Cardiac septum (tissue), 1 donor: ENCODE data around the gene IL27RA. TPM values are rescaled to one million over a fixed set of nuclear protein-coding genes. Genes with fewer than 3 reads are reported as not detected.

Experiments used
- DNase-seq: peaks from one replicate; pipeline ENCODE4 v3.0.0-alpha.2; 2020; ENCODE audit warnings: low spot score
- intact Hi-C: fragments of 100-400 bp; cut with DNase I; formaldehyde crosslinking; loops from one replicate; pipeline ENCODE4 v1.14.0; 2022
- total RNA-seq: library from RNA; stranded (reverse); fragmentation: NEBNext Ultra II Directional; extraction: Animal tissue kit (Norgen Biotek cat#: 25700); gene quantifications from one replicate; pipeline ENCODE4 v1.2.1, GENCODE V29; 2021
- donor health status: DM: no; HTN: no; CAD: no.

IL27RA gene
- total RNA-seq, 1 donor from 2014 or later: 3.0 TPM

DNA sequence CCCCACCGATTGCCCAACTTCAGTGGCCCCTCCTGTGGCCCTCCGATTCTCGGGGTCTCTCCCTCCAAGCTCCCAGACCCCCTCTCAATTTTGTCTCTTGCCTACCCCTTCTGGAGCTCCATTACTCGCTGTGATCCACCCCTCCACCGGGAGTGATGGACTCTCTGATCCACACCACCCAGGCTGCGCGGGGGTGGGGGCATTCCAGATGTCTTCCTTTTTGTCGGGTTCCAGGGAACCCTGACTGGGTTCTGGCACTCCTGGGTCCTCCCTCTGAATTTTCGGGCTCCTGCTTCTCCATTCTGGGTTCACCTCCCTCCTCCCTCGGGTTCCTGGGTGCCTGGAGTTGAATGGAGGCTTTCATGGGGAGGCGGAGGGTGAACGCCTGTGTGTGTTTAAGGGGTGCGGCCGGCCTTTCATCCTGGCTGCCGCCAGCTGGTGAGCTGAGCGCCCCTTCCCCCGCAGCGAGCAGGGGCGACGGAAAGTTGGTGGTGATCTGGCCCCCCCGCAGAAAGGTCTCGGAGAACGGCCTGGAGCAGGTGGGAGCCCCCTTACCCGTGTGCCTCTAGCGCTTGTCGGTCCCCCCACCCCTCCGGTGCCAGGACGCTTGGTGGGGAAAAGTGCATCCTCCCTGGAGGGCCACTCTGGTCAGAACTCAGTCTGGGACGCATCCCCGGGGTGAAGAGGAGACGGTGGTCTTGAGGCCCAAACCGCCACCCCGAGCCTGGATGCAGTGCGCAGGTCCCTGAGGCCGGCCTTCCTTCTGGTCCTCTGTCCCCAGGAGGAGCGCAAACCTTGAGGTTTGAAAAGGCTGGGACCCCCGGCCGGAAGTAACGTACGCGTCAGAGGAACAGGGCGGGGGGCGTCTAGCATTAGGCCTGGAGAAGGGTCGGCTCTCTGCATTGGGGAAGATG lies 42.6 kb downstream of the IL27RA start:
- intact Hi-C loops: loop anchor here (2.0 to 10.0 kb wide), 3 partner anchors 63 to 289 kb away; partner anchors contain the start of gene ASF1B

DNA sequence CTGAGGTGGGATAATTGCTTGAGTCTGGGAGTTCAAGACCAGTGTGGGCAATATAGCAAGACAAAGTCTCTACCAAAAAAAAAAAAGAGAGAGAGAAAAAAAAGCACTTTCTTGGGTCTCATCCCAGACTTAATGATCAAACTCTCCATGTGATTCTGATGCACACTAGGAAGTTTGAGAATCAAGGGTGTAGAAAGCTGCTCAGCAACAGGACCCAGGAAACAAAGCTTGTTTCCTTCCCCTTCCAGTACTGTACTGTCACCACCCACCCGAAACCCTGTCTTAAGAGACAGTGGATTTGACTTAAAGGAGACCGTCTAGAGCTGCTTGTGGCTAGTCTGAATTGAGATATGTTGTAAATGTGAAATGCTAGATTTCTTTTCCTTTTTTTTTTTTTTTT lies 46.8 kb downstream of the IL27RA start:
- no peak for DNase-seq
- intact Hi-C loops: loop anchor here (10.0 kb wide), 2 partner anchors 266 to 294 kb away; no protein-coding TSS in a partner anchor

More for the DNA sequence above, 42.6 kb downstream of the IL27RA start:
- no peak for DNase-seq

DNA sequence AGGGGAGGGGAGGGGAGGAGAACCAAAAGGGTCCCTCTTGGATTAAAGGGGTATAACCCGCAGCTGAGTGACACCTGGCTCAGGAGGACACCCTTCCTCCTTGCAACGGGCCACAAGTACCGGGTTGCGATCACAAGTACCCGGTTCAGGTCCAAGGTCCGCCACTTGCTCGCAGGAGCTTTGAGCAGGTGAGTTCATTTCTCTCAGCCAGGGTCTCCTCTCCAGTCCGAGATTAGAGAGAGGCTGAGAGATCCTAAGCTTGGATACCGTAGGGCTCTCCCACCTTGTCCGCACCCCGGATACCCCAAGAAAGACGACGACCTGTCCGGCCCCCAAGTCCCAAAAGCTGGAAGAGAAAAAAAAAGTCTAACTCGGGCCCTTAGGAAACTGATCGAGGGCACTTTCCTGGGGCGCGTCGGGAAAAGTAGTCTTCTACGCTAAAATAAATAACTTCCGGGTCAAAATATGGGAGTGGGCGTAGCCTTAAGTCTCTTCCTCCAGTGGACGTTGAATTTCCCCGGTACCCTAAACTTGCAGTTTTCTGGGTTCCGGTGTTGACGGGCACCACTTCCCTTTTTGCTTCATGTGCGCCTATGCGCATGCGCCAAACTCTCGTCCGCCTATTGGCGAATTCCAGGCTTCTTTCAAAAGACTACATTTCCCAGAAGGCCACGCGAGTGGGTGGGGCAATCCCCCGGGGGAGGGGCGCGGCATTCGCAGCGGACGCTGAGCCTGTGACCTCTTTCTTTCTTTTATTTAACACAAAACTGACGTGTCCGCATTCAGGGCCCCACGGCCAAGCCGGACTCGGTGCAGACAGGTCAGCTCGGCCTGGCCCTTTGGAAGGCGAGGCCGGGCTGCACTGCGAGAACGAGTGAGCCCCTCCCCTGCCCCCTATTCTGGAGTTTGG lies 49.6 kb downstream of the IL27RA start:
- peak; percentile 99 for DNase-seq
- intact Hi-C loops: loop anchor here (5.0 kb wide), 1 partner anchor 36 kb away; the partner anchor contains the start of gene PRKACA

DNA sequence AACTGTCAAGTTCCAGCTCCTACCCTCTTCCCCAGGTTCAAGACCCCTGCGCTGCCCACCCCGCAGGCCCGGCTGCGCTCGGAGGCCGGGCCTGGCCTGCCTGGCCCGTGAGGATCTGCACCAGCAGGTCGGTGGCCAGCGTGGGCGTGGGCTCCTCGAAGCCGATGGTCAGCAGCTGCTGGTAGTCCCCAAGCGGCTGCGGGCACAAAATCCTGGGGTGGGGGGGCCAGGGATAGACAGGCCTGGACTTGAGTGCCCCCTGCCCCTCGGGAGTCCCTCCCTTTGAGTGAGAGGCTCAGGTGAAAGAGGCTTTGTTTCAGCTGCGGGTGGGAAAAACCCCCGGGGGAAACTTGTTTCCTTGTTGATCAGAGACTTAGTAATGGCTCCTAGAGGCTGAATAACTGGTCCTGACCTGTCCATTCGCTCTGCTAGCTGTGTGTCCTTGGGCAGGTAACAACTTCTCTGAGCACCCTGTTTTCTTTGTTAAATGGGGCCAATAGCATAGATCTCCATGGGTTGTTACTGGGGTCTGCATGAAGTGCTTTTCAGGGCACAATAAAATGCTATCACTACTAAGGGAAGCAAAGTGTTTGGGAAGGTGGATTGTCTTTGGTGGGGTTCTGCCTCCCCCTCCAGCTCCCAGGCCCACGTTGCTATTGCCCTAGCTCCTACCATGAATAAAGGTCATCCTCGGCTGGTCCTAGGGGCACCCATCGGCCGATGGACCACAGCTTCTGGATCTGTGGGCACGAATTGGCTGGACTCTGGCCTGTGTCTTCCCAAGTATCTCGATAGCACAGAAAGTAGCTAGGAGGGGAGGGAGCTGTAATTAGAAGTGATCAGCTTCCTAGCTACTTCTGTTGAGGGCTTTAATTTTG lies 50.5 kb downstream of the IL27RA start:
- no peak for DNase-seq
- intact Hi-C loops: loop anchor here (5.0 kb wide), 1 partner anchor 35 kb away; the partner anchor contains the start of gene PRKACA

DNA sequence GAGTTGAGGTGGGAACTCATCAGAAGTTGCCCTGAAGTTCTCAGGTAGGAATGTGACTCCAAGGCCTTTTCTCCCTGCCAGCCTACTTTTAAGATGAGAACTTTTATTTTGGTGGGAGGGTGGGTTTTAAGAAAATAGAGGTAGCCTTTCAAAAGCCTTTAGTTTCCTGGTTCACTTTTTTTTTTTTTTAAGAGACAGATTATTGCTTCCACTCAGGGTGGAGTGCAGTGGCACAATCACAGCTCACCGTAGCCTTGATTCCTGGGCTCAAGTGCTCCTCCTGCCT lies 51.1 kb downstream of the IL27RA start:
- DNase-seq: no peak
- intact Hi-C loops: loop anchor here (5.0 kb wide), 1 partner anchor 35 kb away; the partner anchor contains the start of gene PRKACA

DNA sequence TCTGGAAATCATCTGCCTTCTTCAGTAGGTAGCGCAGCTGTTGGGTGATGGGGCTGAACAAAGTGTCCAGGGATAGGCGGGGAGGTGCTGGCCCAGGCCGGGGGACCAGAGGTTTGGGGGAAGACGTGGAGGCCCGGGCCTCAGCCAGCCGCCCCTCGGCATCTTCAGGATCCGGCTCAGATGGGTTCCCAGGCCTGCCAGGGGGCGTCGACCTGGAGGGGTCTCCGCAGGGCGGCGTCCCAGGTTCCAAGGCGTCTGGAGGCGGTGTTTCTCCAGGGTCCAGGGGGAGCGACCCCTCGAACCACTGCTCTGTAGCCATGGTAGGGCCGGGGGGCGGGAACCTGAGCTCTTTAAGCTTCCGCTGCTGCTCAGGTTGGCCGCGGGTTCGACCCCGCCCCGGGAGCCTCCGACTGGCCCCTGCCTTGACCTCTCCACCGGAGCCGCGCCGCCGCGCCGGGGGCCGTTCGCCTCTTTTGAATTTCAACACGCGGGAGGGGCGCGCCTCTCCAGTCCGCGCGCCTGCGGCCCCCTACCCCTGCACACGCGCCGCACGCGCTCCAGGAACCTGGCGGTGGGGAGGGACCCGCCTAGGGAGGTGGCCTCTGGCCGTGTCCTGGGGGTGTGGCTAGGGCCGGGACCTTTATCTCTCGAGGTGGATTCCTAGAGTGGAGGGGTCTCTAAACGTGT lies 53.9 kb downstream of the IL27RA start, which contains the start of gene C19orf67:
TSS of gene C19orf67 (minus strand) at position 475 of the 687 bp plus-strand sequence. CDS start at position 319, 156 bp downstream.
- DNase-seq: no peak
- intact Hi-C loops: no loop called here

DNA sequence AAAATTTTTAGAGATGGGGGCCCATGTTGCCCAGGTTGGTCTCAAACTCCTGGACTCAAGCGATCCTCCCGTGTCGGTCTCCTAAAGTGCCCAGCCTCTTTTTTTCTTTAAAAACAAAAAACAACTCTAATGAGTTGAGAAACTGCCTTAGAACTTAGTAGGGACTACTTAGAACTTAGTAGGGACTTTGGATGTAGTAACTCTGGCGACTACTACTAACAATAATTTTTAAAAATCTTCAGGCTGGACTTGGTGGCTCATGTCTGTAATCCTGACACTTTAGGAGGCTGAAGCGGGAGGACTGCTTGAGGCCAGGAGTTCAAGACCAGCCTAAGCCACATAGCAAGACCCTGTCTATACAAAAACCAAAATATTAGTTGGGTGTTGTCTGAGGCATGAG lies 54.5 kb downstream of the IL27RA start:
- intact Hi-C loops: no loop called here
- no peak for DNase-seq

DNA sequence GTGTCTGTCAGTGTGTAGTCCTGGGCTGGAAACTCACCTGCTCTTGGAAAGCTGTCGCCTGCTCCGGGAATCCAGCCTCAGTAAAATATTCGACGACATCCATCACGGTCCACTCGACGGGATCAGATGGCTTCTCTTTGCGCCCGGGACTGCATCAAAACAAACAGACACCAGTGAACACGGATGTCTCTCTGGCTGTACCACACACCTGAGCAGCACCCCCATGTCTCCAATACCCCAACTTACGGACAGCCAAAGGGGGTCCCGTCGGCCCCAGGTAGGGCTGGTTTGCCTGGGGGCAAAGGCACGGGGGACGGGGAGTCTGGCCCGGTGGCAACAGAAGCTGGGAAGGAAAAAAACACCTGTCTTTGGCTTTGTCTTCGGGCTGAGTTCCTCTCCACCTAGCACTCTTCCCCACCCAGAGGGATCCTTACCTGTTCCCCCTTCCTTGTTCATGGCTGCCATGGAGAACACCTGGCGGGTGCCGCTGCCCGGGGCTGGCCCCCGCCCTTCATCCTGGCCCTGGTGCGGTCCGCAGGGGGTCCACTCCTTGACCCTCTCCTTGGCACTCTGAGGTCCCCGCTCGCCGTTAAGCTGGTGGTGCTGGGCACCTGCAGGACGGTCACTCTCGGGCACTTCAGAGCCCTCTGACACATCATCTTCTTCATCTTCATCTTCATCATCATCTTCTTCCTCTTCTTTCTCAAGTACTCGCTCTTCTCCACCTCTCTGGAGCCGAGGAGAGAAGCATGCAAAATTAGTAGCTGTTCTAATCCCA lies 57.3 kb downstream of the IL27RA start:
- no peak for DNase-seq
- intact Hi-C loops: no loop called here

DNA sequence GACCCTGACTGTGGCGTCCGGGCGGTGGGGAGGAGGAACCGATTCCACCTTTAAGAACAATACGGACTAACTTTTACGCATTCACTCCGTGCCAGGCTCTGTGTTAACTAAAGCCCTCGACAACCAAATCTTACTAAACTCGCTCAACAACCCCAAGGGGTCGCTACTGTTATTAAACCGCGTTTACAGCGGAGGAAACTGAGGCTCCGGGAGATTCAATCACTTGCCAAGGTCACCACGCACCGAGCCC lies 57.8 kb downstream of the IL27RA start:
- intact Hi-C loops: no loop called here
- no peak for DNase-seq

DNA sequence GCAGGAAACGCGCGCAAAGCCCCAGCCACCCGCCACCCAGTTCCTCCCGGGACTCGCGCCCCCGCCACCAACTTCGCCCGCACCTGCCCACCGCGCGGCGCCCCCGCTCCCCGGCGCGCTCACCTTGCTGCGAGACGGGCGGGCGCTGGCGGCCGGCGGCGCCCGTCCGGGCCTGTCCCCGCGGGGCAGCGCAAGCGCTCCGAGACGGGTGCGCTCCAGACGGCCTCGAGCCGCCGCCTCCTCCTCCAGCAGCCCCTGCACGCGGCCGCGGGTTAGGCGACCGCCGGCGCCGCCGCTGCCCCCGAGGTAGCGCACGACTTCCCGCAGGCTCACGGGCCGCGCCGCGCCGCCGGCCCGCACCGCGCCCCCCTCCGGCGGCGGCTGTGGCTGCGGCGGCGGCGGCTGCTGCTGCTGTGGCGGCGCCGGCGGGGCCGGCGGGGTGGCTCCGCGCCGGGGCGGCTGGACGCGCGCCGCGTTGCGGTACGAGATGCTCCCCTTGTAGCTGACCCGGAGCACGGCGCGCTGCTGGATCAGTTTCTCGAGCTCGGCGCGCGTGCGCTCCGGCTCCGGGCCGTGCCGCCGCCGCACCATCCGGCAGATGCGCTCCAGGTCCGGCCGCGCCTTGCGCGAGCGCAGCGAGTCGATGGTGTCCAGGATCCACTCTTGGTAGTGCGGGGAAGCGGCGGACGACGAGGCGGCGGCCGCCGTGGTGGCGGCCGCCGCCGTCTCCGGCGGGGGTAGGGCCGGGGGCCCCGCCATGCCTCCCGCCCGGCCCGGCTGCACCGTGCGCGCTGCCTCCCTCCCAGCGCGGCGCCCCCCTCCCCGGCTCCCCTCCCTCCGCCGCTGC lies 58.3 kb downstream of the IL27RA start:
- DNase-seq: no peak
- intact Hi-C loops: loop anchor here (5.0 kb wide), 1 partner anchor 47 kb away; the partner anchor contains the start of gene ASF1B

DNA sequence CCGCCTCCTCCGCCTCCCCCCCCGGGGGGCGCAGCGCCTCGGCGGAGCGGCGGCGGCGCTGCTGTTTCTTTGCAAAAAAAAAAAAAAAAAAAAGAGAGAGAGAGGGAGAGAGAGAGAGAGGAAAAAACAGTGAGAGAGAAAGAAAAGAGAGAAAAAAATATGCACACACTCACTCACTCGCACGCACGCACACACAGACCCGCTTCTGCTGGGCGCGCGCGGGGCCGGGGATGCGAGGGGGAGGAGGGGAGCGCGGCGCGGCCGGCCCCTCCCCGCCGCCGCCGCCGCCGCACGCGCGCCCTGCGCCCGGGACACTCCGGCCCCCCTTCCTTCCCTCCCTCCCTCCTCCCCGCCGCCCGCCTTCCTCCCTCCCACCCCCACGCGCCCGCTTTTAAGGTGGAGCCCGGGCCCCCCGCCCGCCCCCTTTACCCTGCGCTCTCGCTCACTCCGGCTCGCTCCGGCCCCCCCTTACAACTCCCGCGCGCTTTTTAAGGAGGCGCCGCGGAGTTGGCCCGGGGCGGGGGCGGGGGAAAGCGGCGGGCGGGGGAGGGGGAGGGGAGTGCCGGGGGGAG lies 59.0 kb downstream of the IL27RA start, which contains the start of gene SAMD1:
TSS of gene SAMD1 (minus strand) at position 243 of the 572 bp plus-strand sequence.
- peak; percentile 93 for DNase-seq
- intact Hi-C loops: loop anchor here (5.0 kb wide), 1 partner anchor 47 kb away; the partner anchor contains the start of gene ASF1B

DNA sequence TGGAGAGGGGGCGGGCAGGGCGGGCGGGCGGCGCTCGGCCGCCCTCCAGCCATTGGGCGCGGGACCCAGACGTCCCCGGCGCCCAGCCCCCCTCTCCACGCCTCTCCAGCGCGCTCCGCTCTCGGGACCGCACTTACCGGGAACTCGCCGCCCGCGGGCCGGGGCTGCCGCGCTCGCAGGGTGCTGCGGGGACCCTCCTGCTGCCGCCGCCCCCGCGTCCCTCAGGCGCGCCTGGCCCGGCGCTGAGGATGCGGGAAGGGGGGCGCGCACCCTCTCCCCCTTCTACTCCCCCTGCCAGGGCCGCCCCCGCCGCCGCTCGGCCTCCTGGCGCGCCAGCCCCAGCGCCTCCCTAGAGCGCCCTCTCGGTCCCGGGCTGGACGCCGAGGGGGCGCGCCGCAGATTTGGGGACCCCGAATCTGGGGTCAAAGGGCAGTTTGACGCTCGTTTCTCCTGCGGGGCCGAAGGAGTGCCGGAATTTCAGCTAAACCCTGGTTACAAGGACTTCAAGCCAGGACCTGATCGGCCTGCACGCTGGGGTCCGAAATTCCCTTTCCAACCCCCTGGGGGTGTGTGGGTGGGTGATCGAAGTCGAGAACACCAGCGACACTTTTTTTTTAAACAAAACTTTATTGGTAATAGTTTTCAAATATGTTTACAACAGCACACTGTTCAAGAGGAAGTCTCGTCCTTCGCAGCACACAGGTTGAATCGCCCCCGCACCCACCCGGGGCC lies 59.7 kb downstream of the IL27RA start:
- DNase-seq: no peak
- intact Hi-C loops: loop anchor here (5.0 kb wide), 1 partner anchor 46 kb away; the partner anchor contains the start of gene ASF1B

DNA sequence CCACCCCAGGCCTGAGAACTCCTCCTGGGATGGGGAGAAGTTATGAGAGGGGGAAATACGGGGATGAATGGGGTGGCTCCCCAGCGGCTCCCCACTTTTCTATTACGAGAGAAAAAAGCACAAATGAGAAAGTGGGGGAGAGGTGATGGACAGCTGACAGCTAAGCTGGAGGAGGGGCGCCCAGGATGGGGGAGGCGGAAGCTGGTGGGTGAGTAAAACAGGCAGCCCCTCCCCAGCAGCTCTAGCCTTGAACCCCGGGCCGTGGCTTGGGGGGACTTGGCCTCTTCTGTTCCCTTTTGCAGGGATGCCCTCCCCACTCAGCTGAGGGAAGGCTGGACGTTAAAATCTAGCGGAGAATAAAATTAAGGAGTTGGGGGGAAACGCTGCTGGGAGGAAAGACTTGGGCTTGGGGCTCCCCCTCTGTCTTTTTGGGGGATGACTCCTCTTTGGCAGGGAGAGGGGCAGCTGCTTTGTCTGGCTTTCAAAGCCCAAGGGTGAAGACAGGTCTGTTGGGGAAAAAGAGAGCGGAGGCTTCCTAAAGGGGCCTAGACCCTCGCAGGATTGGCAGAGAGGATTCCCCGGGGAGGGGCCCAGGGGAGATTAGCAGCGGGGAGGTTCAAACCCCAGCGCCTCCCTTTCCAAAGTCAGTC lies 60.4 kb downstream of the IL27RA start:
- intact Hi-C loops: loop anchor here (2.0 to 5.0 kb wide), 2 partner anchors 21 to 45 kb away; partner anchors contain the start of gene ASF1B
- DNase-seq: no peak

DNA sequence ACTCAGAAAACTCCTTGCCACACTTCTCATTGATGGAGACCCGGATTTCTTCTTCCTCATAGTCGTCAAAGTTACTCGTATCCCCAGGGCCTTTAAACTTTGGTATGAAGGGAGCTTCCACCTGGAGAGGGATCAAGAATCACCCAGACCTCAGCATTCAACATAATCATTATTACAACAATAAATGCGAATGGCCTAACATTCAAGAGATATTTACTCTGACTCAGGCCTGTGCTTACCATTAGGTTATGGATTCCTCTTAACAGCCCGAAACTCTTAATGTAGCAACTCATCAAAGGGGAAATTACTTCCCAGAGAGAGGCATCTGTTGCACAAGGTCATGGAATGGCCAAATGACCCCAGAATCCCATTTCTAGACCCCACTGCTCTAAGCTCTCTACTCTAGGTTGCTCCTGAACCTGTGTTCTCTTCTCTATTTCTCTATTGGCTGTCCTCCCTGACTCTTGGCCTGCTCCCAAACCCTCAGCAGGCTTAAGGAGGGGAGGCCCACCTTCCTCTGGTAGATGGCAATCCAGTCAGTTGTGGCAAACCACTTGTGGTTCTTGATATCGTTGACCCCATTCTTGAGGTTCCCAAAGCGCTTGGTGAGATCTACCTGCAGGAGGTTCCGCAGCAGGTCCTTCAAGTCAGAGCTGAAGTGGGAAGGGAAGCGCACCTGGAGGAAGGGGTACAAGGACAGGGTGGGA lies 61.7 kb downstream of the IL27RA start:
- DNase-seq: no peak
- intact Hi-C loops: loop anchor here (2.0 to 5.0 kb wide), 2 partner anchors 20 to 44 kb away; partner anchors contain the start of gene ASF1B
